Rectal smooth muscle tissue (tissue), 1 donor: ENCODE data around the gene NMNAT3.
"Not testable (repeated sequence)": the region's sequence is repeated elsewhere in the genome, so short reads cannot be mapped to it uniquely, and the experiment has no call there.

Experiments used
- H3K27ac ChIP-seq: one replicate; pipeline ENCODE4 v1.7.0; 2013; ENCODE audit warnings: low read depth, low read length, inconsistent platforms
- H3K27me3 ChIP-seq: one replicate; pipeline ENCODE4 v1.7.0; 2013; ENCODE audit warnings: low read length; ENCODE audit not compliant: control insufficient read depth, insufficient read depth
- H3K36me3 ChIP-seq: one replicate; pipeline ENCODE4 v1.7.0; 2013; ENCODE audit warnings: low read length; ENCODE audit not compliant: control insufficient read depth, insufficient read depth
- H3K4me1 ChIP-seq: one replicate; pipeline ENCODE4 v1.7.0; 2013; ENCODE audit warnings: low read length; ENCODE audit not compliant: control insufficient read depth, insufficient read depth
- H3K4me3 ChIP-seq: one replicate; pipeline ENCODE4 v1.7.0; 2013; ENCODE audit warnings: low read length
- H3K9ac ChIP-seq: one replicate; pipeline ENCODE4 v1.7.0; 2013; ENCODE audit warnings: low read length

The NMNAT3 gene

GRCh38 chr3:139588450-139588849 is 89.3 kb downstream of the NMNAT3 start:
- H3K36me3 ChIP-seq = no peaks in the 10 kb centered on the region
- H3K4me3 ChIP-seq = no peak overlapping the region
- H3K27ac ChIP-seq = no peak overlapping the region
- H3K4me1 ChIP-seq = no peaks in the 10 kb centered on the region
- no peaks in the 10 kb centered on the region for H3K27me3 ChIP-seq
- no peak overlapping the region for H3K9ac ChIP-seq

DNA sequence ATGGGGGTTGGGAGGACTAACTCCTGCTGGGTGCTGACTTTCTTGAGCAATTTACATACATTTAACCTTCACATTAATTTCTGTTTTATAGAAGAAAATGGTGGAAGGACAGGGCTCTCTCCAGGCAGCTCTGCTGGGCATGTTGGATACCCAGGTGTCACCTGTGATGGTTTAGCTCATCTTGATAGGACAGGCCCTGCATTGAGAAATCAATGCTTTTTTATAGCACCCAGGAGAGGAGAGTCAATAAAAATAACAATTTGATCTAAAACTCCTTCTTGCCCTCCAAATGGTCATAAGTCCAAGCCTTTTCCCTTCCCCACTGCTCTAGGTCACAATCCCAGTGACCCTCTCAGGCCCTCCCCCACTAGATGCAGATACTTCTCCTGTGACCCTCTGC is 90.0 kb downstream of the NMNAT3 start:
- no peak overlapping the region for H3K4me3 ChIP-seq
- no peaks in the 10 kb centered on the region for H3K36me3 ChIP-seq
- H3K27me3 ChIP-seq = no peaks in the 10 kb centered on the region
- H3K27ac ChIP-seq = no peak overlapping the region
- no peaks in the 10 kb centered on the region for H3K4me1 ChIP-seq
- no peak overlapping the region for H3K9ac ChIP-seq

- H3K36me3 ChIP-seq = no peaks in the 10 kb centered on the region
- no peak overlapping the region for H3K27ac ChIP-seq
- H3K9ac ChIP-seq = no peak overlapping the region
These were observed 91.3 kb downstream of the NMNAT3 start for GRCh38 chr3:139586420-139587017.

DNA sequence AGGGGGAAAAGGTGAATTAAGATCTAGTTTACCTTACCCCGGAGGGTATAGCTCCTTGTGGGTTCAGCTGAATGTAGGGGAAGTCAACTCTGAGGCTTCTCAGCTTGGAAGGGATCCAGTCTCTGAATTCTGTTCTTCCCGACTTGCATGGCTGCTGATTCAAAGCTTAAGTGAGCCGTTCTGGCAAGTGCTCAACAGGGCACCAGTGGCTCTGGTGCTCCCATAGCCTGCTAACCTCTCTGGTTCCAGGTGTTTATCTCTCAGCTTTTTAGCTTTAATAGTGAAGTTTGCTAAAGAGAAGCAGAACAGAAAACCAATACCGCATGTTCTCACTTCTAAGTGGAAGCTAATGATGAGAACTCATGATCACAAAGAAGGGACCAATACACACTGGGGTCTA is 92.0 kb downstream of the NMNAT3 start:
- H3K4me3 ChIP-seq = no peak overlapping the region
- no peaks in the 10 kb centered on the region for H3K4me1 ChIP-seq
- no peak overlapping the region for H3K9ac ChIP-seq
- no peak overlapping the region for H3K27ac ChIP-seq
- H3K27me3 ChIP-seq = no peaks in the 10 kb centered on the region
- H3K36me3 ChIP-seq = no peaks in the 10 kb centered on the region

More at GRCh38 chr3:139586420-139587017, 91.3 kb downstream of the NMNAT3 start:
- Histone ChIP-seq H3K4me3 (no peak overlapping the region), H3K4me1 (no peaks in the 10 kb centered on the region), H3K27me3 (no peaks in the 10 kb centered on the region)

DNA sequence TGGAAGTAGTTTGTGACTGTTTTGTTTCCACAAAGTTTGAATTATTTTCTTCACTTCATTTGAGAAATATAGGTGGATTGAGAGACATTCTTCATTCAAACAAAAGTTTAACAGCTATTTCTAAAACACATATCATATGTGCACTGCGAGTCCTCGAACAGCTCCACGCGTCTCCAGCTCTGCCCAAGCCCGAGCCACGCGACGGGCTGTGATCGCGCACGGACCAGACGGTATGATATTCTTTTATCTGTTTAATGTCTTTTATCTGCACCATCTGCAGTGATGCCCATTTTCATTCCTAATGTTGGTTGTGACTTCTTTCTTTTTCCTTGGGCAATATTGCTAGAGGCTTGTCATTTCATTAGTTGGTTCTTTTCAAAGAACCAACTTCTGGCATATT is 94.1 kb downstream of the NMNAT3 start:
- not testable (repeated sequence) for H3K27ac ChIP-seq, H3K36me3 ChIP-seq, H3K4me1 ChIP-seq, H3K9ac ChIP-seq, H3K4me3 ChIP-seq, H3K27me3 ChIP-seq

DNA sequence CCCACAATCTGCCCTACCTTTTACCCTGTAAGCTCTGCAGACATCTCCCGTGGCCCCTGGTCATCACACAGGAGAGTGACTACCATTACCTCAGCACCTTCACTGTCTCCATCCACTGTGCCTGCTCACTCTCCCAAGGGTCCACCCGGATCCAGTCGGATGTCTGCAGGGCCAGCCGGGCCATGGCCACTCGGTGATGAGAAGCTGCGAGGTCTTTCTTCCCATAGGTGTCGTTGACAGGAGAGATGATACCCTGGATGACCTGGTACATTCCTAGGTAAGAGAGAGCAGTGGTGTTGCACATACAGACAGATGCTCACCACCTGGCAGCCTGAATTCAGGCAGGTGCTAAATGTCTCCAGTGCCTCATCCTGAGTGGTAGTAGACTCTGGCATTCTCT is 99.0 kb downstream of the NMNAT3 start:
- H3K27me3 ChIP-seq = no peaks in the 10 kb centered on the region
- H3K4me3 ChIP-seq = no peak overlapping the region
- H3K4me1 ChIP-seq = no peaks in the 10 kb centered on the region
- no peak overlapping the region for H3K27ac ChIP-seq
- H3K36me3 ChIP-seq = no peaks in the 10 kb centered on the region
- H3K9ac ChIP-seq = no peak overlapping the region

- Histone ChIP-seq H3K36me3 (no peaks in the 10 kb centered on the region), H3K27ac (no peak overlapping the region), H3K27me3 (no peaks in the 10 kb centered on the region), H3K9ac (no peak overlapping the region), H3K4me1 (no peaks in the 10 kb centered on the region), H3K4me3 (no peak overlapping the region)
These were observed 99.9 kb downstream of the NMNAT3 start for GRCh38 chr3:139577909-139578308.

DNA sequence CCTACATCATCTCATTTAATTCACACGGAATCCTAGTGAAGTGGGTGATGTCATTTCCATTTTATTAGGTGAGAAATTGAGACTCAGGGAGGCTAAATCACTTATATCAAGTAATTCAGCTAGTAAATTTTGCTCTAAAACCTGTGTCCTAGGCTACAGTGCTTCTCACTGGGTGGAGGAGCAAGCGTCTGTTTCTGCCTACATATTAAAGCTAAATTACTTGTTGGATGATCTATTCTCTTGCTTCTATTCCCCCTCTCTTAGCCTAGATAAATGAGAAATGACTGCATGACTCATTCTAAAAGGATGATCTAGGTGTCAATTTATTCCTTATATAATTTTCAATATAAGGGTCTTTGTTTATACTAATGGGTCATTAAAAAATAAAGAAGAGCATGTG is 100.4 kb downstream of the NMNAT3 start:
- no peaks in the 10 kb centered on the region for H3K36me3 ChIP-seq
- no peak overlapping the region for H3K4me3 ChIP-seq
- no peaks in the 10 kb centered on the region for H3K27me3 ChIP-seq
- H3K27ac ChIP-seq = no peak overlapping the region
- no peaks in the 10 kb centered on the region for H3K4me1 ChIP-seq
- H3K9ac ChIP-seq = no peak overlapping the region

DNA sequence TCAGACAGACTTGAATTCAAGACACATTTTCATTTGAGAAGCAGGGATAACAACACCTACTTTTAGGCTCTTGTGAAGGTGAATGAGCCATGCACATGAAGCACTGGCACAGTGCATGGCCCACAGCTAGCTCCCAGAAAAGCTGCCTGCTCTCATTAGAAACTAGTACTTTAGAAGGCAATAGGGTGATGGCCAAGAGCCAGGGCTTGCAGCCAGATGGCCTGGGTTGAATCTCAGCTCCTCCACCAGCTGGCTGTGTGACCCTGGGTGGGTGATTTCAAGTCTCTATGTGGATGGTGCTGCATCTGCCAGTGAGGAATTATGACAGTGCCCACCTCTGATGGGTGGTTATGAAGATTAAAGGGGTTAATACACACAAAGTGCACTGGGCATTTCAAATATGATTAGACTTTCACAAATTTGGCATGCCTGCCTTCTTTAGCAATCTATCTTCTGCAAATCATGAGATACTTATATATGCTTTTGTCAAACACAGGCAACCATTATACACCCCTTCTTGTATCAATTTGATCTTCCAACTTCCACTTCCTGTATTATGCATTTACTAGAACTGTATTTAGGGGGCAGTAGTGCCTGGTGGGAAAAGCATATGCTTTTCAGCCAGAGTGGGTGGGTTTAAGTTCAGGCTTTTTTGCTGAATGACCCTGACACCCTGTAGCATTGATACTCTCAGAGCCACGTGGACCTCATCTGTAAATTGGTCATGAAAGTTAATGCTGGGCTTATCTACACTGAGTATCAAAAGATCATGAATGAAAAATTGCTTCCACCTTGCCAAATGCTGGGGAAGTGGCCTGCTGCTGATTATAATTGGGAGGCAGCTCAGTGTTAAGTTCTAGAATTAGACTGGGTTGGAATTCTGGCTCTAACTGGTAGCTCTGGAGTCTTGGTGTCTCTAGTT is 103.5 kb downstream of the NMNAT3 start:
- H3K4me1 ChIP-seq = no peaks in the 10 kb centered on the region
- no peak overlapping the region for H3K4me3 ChIP-seq
- no peak overlapping the region for H3K9ac ChIP-seq
- no peak overlapping the region for H3K27ac ChIP-seq
- no peaks in the 10 kb centered on the region for H3K36me3 ChIP-seq
- no peaks in the 10 kb centered on the region for H3K27me3 ChIP-seq

DNA sequence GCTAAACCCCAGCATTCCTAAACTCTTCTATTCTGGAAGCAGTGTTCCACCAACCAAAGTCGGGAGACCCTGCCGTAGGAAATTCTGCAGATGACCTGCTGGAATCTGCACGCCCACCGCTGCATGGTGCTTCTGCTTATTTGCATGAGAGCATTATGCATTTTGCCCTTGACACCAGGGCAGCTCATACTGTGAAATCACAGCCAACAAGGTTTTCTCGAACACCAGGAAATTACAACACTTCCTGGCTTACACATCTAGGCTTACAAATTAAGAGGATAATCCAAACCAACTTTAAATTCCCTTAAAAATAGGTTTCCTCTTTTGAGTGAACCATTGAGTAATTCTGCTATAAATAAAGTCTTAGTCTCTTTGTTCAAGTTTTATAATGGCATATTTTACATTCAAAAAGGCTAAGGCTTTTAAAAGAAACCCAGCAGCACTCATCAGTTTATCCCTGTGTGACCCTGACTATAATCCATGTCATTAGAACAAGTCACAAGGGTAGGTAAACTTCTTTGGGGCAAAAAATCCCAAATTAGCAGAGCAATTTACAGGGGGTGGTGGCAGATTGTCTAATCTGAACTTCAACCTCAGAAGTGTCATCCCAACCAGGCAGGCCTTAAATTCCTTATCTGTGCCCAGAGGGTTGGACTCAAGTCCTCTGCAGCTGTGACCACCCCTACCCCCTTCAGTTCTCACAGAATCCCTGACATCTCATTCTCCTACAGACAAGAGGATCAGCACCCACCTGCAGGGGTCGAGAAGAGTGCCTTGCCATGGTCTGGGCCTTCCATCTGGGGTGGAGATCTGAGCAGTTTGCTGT is 104.7 kb downstream of the NMNAT3 start:
- no peaks in the 10 kb centered on the region for H3K27me3 ChIP-seq
- no peak overlapping the region for H3K4me3 ChIP-seq

DNA sequence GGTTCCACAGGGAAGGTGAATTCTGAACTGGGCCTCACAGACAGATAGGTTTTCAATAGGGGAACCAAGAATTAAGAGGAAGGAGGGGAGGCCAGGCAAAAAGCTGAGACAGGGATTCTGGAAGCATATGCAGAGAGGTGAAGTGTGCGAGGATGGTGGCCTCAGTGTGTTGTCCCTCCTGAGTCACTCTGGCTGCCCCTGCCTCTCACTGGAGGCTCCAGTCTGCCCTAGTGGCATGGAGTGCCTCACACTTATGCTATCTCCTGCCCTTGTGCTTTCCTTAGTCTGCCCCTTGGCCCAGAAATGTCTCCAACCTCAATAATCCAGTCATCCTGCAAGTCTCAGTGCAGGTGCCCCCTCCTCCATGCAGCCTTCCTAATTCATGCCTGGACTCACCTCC is 106.1 kb downstream of the NMNAT3 start:
- Histone ChIP-seq H3K4me1 (no peaks in the 10 kb centered on the region), H3K4me3 (no peak overlapping the region), H3K9ac (no peak overlapping the region), H3K27me3 (no peaks in the 10 kb centered on the region), H3K27ac (no peak overlapping the region), H3K36me3 (no peaks in the 10 kb centered on the region)

More for the DNA sequence above, 104.7 kb downstream of the NMNAT3 start:
- Histone ChIP-seq H3K4me1 (no peaks in the 10 kb centered on the region), H3K27ac (no peak overlapping the region), H3K36me3 (no peaks in the 10 kb centered on the region), H3K9ac (no peak overlapping the region)

DNA sequence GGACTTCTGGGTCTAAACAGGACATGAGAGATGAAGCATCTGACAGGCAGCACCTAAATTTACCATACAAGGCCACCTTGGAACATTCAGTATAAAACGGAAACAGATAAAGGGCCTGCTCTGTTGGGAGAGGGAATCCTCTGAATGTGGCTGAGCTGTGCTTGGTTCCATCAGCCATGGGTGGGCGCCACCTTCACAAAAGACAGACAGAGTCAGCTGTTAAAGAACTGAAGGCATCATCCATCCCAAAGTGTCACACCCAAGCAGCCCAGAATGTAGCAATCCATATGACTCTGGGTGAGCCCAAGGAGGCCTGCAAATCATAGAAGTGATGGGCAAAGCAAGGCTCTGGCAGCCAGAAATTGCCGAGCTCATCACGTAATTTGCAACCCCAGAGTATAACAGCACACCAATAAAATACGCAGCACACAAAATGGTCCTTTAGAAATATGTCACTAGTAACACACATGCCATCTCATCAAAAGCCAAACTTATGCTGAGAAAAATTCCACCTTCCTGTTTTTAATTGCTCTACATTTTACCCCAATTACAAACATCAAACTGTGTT is 113.4 kb downstream of the NMNAT3 start:
- Histone ChIP-seq H3K9ac (no peak overlapping the region), H3K36me3 (peaks cover 4% of the 10 kb centered on the region), H3K27ac (no peak overlapping the region), H3K27me3 (no peaks in the 10 kb centered on the region), H3K4me1 (no peaks in the 10 kb centered on the region), H3K4me3 (no peak overlapping the region)
